A673 (cell line): ENCODE results near the gene FOSL1. TPM values are rescaled to one million over a fixed set of nuclear protein-coding genes. Genes with fewer than 3 reads are reported as not detected.

ENCODE experiments used
- BruUV-seq: library from RNA; stranded (reverse); fragments of 400-500 nt; replicated peaks from 2 replicates; lab custom pipeline; 2021; lab: Mats Ljungman, UMichigan
- CTCF ChIA-PET: fragments of 300-600 bp; sonication (Branson Sonifier 250); formaldehyde crosslinking; loops from one replicate; lab custom pipeline; 2022; ENCODE audit warnings: antibody characterized with exemption; lab: Charles Lee
- POLR2A ChIA-PET: fragments of 300-600 bp; sonication (Branson Sonifier 250); formaldehyde crosslinking; loops from one replicate; lab custom pipeline; 2022; ENCODE audit warnings: antibody characterized with exemption; ENCODE audit not compliant: low non-redundant PET; lab: Charles Lee
- DNase-seq: peaks from one replicate; pipeline ENCODE4 v3.0.0-alpha.2; 2015; ENCODE audit warnings: low spot score
- H3K27ac ChIP-seq: fragments of 200-600 bp; sonication (generic); 2 replicates; pipeline ENCODE4 v1.5.1; 2016; ENCODE audit warnings: mixed run types, low read depth, mild to moderate bottlenecking, mixed read lengths, antibody characterized with exemption, low read length; ENCODE audit not compliant: poor library complexity, severe bottlenecking
- H3K27me3 ChIP-seq: fragments of 200-600 bp; sonication (generic); replicated peaks from 2 replicates; pipeline ENCODE4 v1.6.1; 2017; ENCODE audit warnings: mixed run types, low read depth, mild to moderate bottlenecking, mixed read lengths, antibody characterized with exemption, low read length; ENCODE audit not compliant: insufficient read depth, poor library complexity
- H3K36me3 ChIP-seq: fragments of 200-600 bp; sonication (generic); 2 replicates; pipeline ENCODE4 v1.6.1; 2016; ENCODE audit warnings: mixed run types, mild to moderate bottlenecking, mixed read lengths, antibody characterized with exemption, low read length; ENCODE audit not compliant: insufficient read depth, poor library complexity, severe bottlenecking
- H3K4me1 ChIP-seq: fragments of 200-600 bp; sonication (generic); 2 replicates; pipeline ENCODE4 v1.6.1; 2017; ENCODE audit warnings: mixed run types, mild to moderate bottlenecking, mixed read lengths, antibody characterized with exemption, low read length; ENCODE audit not compliant: insufficient read depth, poor library complexity, severe bottlenecking
- H3K4me3 ChIP-seq: fragments of 200-600 bp; sonication (generic); 2 replicates; pipeline ENCODE4 v1.5.1; 2016; ENCODE audit warnings: low read depth, mixed run types, mild to moderate bottlenecking, mixed read lengths, low read length; ENCODE audit not compliant: poor library complexity, severe bottlenecking
- H3K9me3 ChIP-seq: fragments of 200-600 bp; sonication (generic); 2 replicates; pipeline ENCODE4 v1.6.1; 2016; ENCODE audit warnings: mixed run types, low read depth, mild to moderate bottlenecking, mixed read lengths, antibody characterized with exemption, low read length; ENCODE audit not compliant: poor library complexity, severe bottlenecking
- CTCF ChIP-seq: fragments of 300-800, 200-600 bp; sonication (generic); conservative IDR thresholded peaks from 2 replicates; pipeline ENCODE4 v1.5.1; 2017; ENCODE audit warnings: low read depth, mild to moderate bottlenecking, antibody characterized with exemption, low read length, moderate library complexity, mixed read lengths
- EZH2 ChIP-seq: fragments of 200-600 bp; sonication (generic); IDR thresholded peaks from 2 replicates; pipeline ENCODE4 v1.6.1; 2017; ENCODE audit warnings: borderline replicate concordance, low read depth, mild to moderate bottlenecking, mixed read lengths, antibody characterized with exemption, low read length; ENCODE audit not compliant: poor library complexity, severe bottlenecking
- intact Hi-C: fragments of 100-400 bp; cut with micrococcal nuclease; formaldehyde crosslinking; loops from one replicate; pipeline ENCODE4 v1.10.0; 2022; ENCODE audit not compliant: unreplicated experiment
- total RNA-seq: library from RNA; stranded (reverse); gene quantifications from 2 replicates; pipeline ENCODE4 v1.2.3, GENCODE V29; 2021

Gene FOSL1
- total RNA-seq, 1 experiment from 2014 or later: 29.0 TPM

- H3K36me3 ChIP-seq: peaks cover 12% of the 10 kb centered on the region
- ChIA-PET POLR2A (no interaction called here), CTCF (no interaction called here)
- H3K27ac ChIP-seq: no peak overlapping the region
- BruUV-seq: no TSS peak
- intact Hi-C loops: no loop called here
- H3K4me3 ChIP-seq: no peak overlapping the region
- DNase-seq: no peak
- no peaks in the 10 kb centered on the region for H3K4me1 ChIP-seq
- TF ChIP-seq CTCF (no peak), EZH2 (no peak)
- H3K9me3 ChIP-seq: no peaks in the 10 kb centered on the region
- no peaks in the 10 kb centered on the region for H3K27me3 ChIP-seq
These were observed 25.2 kb upstream of the FOSL1 start for GRCh38 chr11:65925397-65925796.

- BruUV-seq: no TSS peak
- no peak for DNase-seq
- no peaks in the 10 kb centered on the region for H3K27me3 ChIP-seq
- intact Hi-C loops: no loop called here
- H3K4me1 ChIP-seq: peaks cover 5% of the 10 kb centered on the region
- CTCF ChIA-PET: no interaction called here
- no peak overlapping the region for H3K4me3 ChIP-seq
- POLR2A ChIA-PET: no interaction called here
- TF ChIP-seq EZH2 (no peak), CTCF (no peak)
- no peaks in the 10 kb centered on the region for H3K9me3 ChIP-seq
- H3K27ac ChIP-seq: no peak overlapping the region
- peaks cover 12% of the 10 kb centered on the region for H3K36me3 ChIP-seq
These were observed 22.4 kb upstream of the FOSL1 start for GRCh38 chr11:65922565-65922964.

GRCh38 chr11:65921876-65922275 is 21.7 kb upstream of the FOSL1 start:
- Histone ChIP-seq H3K36me3 (peaks cover 12% of the 10 kb centered on the region), H3K9me3 (no peaks in the 10 kb centered on the region), H3K27ac (no peak overlapping the region), H3K4me3 (no peak overlapping the region), H3K4me1 (peaks cover 11% of the 10 kb centered on the region), H3K27me3 (no peaks in the 10 kb centered on the region)
- TF ChIP-seq CTCF (no peak), EZH2 (no peak)
- DNase-seq: no peak
- intact Hi-C loops: no loop called here
- ChIA-PET CTCF (no interaction called here), POLR2A (no interaction called here)
- BruUV-seq: no TSS peak
